Left cardiac atrium (tissue), 4 donors: ENCODE data around the gene KLF11. TPM values are rescaled to one million over a fixed set of nuclear protein-coding genes. Genes with fewer than 3 reads are reported as not detected.
"Not testable (repeated sequence)": the region's sequence is repeated elsewhere in the genome, so short reads cannot be mapped to it uniquely, and the experiment has no call there.

Source experiments
- ATAC-seq, 2 donors: fragments of 200-7000 bp; cut with Tn5 transposase; one replicate each; pipeline ENCODE4 v1.9.1; 2020; ENCODE audit warnings: mild to moderate bottlenecking in 2 of 2, moderate library complexity in 2 of 2
- DNase-seq: peaks from one replicate; pipeline ENCODE4 v3.0.0-alpha.2; 2020
- intact Hi-C, 2 donors: fragments of 100-400 bp; cut with DNase I; formaldehyde crosslinking; loops; one replicate each; pipeline versions ENCODE4 v1.14.1 to v1.15.1; 2022 to 2023
- total RNA-seq, 2 donors: library from RNA; stranded (reverse); fragmentation: NEBNext Ultra II Directional; extraction: Animal tissue kit (Norgen Biotek cat#: 25700); gene quantifications; one replicate each; pipeline ENCODE4 v1.2.1, GENCODE V29; 2021
- donor health status: DM: no; HTN: yes; CAD: no.
- donor health status: DM: no; HTN: yes; CAD: no; lungs with severe emphysema.
- donor health status: DM: yes; HTN: yes; CAD: no.
- donor health status: Dilated cardiomyopathy.

Gene KLF11
- total RNA-seq, 2 donors from 2014 or later: 21.7 to 32.0 TPM

DNA sequence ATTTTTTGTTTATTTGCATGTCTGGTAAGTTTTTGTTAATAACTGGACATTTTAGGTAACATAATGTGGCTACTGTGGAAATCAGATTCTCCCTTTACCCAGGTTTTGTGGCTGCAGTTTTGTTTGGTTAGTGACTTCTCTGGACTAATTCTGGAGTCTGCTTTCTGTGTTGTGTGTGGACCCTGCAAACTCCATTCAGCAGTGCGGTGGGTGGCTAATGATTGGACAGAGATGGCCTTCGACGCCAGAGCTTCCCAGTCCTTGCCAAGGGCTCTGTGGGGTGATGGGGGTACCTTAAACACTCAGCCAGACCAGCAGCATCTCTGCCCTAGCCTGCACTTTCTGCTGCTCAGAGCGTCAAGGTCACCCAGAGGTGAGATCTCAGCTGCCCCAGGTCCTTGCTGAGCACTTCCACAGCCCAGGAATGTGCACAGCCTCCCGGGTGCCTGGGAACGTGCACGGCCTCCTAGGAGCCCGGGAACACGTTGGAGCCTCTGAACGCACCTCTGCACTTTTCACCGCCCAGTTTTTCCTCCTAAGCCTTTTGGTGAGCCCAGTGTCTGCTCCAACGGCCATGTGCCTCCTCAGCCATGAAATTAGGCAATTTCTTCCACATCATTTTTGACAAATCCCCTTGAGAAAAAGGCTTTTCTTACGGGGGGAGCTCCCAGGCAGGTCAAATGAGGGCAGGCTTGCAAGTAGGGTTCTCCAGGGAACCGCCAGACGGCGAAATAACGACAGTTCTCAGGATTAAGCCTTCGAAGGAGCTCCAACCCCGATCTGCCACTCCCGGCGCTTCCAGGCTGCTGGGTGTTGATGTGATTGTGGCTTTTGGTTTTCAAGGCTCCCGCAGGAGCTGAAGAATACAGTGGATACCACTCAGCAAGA, 35.2 kb upstream of the KLF11 start:
- intact Hi-C loops: no loop called here
- ATAC-seq (peak in 1 of 2 donors; percentile 23), DNase-seq (no peak)

DNA sequence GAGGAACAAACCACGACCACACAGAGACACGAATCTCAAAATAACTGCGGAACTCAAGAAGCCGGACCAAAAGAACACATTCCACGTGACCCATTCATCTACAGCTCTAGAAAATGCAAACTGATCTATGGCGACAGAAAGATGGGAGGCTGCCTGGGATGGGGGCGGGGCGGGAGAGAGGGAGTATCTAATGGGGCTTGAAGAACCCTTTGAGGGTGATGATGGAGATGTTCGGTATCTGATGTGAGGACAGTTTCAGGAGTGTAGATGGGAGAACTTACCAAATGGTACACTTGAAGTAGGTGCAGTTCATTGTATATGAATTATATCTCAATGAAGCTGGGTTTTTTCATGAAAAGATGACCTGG, 34.6 kb upstream of the KLF11 start:
- intact Hi-C loops: no loop called here
- DNase-seq (no peak), ATAC-seq (no peak)

DNA sequence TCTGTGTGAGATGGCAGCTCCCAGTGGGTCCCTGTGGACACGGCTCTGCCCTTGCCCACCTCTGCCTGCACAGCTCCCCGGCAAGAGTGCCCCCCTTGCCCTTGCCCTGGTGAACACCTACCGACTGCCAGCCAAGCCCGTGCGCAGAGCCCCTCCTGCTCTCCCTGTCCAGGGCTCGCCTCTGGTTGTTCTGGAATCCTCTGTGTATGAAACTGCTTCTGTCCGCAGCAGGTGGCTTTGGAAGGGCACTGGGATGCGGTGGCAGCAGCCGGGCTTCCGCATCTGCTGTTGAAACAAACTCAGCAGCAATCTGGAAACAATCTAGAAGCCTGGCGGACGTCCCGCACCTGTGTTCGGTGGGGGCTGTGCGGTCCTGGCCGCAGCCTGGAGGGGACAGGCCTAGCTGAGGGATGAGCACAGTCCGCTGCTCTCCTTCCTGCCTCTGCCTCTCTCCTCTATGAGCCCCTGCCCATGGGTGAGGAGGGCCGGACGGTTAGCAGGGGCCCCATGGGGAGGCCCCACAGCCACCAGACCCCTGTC, 34.0 kb upstream of the KLF11 start:
- ATAC-seq (no peak), DNase-seq (no peak)
- intact Hi-C loops: no loop called here

DNA sequence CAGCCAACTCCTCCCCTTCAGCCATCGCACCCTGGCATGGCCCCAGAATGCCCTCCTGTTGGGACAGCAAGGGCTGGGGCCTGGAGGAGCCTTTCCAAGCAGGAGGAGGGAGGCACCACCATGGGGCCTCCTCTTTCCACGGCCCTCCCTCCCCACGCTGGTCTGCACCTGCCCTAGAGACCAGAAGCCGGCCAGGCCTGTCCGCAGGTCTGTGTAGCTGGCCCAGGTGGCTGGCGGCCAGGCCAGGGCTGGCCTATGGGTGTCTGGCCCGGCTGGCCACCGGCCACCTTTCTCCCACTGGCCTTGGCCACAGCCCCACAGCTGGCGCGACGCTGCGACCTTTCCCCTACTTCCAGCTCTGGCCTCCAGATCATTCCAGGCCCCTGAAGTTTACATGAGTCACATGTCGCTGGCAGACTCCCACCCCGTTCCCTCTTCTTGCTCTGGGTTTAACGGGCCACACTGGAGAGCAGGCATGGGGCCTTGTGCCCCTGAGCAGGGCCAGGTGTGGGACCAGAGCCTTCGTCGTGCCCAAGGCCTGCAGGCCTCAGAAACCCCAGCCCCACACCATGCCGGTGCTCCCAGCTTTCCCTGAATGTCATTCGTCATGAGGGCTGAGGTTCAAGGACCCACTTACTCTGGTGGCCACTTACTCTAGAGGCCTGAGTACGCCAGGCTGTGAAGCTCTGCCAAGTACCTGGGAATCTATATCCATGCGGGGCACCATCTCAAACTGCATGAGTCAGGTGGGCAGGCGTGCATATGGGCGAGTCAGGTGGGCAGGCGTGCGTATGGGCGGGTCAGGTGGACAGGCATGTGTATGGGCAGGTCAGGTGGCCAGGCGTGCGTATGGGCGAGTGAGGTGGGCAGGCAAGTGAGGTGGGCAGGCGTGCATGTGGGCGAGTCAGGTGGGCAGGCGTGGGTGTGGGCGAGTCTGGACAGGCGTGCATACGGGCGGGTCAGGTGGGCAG, 33.3 kb upstream of the KLF11 start:
- intact Hi-C loops: no loop called here
- DNase-seq: peak; percentile 90

DNA sequence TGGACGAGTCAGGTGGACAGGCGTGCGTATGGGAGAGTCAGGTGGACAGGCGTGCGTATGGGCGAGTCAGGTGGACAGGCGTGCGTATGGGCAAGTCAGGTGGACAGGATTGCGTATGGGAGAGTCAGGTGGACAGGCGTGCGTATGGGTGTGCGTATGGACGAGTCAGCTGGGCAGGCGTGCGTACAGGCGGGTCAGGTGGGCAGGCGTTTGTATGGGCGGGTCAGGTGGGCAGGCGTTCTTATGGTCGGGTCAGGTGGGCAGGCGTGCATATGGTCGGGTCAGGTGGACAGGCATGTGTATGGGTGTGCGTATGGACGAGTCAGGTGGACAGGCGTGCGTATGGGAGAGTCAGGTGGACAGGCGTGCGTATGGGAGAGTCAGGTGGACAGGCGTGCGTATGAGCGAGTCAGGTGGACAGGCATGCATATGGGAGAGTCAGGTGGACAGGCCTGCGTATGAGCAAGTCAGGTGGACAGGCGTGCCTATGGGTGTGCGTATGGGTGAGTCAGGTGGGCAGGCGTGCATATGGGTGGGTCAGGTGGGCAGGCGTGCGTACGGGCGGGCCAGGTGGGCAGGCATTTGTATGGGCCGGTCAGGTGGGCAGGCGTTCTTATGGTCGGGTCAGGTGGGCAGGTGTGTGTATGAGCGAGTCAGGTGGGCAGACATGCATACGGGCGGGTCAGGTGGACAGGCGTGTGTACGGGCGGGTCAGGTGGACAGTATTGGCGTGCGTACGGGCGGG, 32.3 kb upstream of the KLF11 start:
- ATAC-seq, intact Hi-C loops, DNase-seq: not testable (repeated sequence)

More for the DNA sequence above, 33.3 kb upstream of the KLF11 start:
- ATAC-seq: peak; percentile 79 to 81

DNA sequence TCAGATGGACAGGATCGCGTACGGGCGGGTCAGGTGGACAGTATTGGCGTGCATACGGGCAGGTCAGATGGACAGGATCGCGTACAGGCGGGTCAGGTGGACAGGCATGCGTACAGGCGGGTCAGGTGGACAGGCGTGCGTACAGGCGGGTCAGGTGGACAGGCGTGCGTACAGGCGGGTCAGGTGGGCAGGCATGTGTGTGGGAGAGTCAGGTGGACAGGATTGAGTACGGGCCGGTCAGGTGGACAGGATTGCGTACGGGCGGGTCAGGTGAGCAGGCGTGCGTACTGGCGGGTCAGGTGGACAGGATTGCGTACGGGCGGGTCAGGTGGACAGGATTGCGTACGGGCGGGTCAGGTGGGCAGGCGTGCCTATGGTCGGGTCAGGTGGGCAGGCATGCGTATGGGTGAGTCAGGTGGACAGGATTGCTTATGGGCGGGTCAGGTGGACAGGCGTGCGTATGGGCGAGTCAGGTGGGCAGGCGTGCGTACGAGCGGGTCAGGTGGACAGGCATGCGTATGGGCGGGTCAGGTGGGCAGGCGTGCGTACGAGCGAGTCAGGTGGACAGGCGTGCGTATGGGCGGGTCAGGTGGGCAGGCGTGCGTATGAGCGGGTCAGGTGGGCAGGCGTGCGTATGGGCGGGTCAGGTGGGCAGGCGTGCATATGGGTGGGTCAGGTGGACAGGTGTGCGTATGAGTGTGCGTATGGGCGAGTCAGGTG, 31.6 kb upstream of the KLF11 start:
- DNase-seq, intact Hi-C loops, ATAC-seq: not testable (repeated sequence)

DNA sequence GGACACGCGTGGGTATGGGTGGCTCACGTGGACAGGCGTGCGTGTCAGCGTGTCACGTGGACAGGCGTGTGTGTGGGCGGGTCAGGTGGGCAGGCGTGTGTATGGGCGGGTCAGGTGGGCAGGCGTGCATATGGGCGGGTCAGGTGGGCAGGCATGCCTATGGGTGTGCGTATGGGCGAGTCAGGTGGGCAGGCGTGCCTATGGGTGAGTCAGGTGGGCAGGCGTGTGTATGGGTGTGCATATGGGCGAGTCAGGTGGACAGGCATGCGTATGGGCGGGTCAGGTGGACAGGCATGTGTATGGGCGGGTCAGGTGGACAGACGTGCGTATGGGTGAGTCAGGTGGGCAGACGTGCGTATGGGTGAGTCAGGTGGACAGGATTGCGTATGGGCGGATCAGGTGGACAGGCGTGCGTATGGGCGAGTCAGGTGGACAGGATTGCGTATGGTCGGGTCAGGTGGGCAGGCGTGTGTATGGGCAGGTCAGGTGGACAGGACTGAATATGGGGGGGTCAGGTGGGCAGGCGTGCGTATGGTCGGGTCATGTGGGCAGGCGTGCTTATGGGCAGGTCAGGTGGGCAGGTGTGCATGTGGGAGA, 30.9 kb upstream of the KLF11 start:
- ATAC-seq, intact Hi-C loops, DNase-seq: not testable (repeated sequence)

DNA sequence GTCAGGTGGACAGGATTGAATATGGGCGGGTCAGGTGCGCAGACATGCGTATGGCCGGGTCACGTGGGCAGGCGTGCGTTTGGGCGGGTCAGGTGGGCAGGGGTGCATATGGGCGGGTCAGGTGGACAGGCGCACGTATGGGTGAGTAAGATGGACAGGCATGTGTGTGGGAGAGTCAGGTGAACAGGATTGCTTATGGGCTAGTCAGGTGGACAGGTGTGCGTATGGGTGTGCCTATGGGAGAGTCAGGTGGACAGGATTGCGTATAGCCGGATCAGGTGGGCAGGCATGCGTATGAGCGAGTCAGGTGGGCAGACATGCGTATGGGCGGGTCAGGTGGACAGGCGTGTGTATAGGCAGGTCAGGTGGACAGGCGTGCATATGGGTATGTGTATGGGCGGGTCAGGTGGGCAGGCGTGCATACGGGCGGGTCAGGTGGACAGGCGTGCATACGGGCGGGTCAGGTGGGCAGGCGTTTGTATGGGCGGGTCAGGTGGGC, 30.3 kb upstream of the KLF11 start:
- DNase-seq (no peak), ATAC-seq (no peak)
- intact Hi-C loops: no loop called here

DNA sequence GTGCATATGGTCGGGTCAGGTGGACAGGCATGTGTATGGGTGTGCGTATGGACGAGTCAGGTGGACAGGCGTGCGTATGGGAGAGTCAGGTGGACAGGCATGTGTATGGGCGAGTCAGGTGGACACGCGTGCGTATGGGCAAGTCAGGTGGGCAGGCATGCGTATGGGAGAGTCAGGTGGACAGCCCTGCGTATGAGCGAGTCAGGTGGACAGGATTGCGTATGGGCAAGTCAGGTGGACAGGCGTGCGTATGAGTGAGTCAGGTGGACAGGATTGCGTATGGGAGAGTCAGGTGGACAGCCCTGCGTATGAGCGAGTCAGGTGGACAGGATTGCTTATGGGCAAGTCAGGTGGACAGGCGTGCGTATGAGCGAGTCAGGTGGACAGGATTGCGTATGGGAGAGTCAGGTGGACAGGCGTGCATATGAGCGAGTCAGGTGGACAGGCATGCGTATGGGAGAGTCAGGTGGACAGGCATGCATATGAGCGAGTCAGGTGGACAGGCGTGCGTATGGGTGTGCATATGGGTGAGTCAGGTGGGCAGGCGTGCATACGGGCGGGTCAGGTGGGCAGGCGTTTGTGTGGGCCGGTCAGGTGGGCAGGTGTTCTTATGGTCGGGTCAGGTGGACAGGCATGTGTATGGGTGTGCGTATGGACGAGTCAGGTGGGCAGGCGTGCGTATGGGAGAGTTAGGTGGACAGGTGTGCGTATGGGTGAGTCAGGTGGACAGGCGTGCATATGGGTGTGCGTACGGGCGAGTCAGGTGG, 29.5 kb upstream of the KLF11 start:
- intact Hi-C loops, ATAC-seq, DNase-seq: not testable (repeated sequence)

DNA sequence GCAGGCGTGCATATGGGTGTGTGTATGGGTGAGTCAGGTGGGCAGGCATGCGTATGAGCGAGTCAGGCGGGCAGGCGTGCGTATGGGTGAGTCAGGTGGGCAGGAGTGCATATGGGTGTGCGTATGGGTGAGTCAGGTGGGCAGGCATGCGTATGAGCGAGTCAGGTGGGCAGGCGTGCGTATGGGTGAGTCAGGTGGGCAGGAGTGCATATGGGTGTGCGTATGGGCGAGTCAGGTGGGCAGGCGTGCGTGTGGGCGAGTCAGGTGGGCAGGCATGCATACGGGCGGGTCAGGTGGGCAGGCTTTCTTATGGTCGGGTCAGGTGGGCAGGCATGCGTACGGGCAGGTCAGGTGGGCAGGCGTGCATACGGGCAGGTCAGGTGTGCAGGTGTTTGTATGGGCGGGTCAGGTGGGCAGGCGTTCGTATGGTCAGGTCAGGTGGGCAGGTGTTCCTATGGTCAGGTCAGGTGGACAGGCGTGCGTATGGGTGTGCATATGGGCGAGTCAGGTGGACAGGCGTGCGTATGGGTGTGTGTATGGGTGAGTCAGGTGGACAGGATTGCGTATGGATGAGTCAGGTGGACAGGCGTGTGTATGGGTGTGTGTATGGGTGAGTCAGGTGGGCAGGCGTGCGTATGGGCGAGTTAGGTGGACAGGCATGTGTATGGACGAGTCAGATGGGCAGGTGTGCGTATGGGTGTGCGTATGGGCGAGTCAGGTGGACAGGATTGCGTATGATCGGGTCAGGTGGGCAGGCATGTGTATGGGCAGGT, 28.7 kb upstream of the KLF11 start:
- intact Hi-C loops: no loop called here
- DNase-seq (no peak), ATAC-seq (no peak)

DNA sequence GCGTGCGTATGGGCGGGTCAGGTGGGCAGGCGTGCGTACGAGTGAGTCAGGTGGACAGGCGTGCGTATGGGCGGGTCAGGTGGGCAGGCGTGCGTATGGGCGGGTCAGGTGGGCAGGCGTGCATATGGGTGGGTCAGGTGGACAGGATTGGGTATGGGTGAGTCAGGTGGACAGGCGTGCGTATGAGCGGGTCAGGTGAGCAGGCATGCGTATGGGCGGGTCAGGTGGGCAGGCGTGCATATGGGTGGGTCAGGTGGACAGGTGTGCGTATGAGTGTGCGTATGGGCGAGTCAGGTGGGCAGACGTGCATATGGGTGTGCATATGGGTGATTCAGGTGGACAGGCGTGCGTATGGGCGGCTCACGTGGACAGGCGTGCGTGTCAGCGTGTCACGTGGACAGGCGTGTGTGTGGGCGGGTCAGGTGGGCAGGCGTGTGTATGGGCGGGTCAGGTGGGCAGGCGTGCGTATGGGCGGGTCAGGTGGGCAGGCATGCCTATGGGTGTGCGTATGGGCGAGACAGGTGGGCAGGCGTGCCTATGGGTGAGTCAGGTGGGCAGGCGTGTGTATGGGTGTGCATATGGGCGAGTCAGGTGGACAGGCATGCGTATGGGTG, 27.9 kb upstream of the KLF11 start:
- intact Hi-C loops, DNase-seq, ATAC-seq: not testable (repeated sequence)

DNA sequence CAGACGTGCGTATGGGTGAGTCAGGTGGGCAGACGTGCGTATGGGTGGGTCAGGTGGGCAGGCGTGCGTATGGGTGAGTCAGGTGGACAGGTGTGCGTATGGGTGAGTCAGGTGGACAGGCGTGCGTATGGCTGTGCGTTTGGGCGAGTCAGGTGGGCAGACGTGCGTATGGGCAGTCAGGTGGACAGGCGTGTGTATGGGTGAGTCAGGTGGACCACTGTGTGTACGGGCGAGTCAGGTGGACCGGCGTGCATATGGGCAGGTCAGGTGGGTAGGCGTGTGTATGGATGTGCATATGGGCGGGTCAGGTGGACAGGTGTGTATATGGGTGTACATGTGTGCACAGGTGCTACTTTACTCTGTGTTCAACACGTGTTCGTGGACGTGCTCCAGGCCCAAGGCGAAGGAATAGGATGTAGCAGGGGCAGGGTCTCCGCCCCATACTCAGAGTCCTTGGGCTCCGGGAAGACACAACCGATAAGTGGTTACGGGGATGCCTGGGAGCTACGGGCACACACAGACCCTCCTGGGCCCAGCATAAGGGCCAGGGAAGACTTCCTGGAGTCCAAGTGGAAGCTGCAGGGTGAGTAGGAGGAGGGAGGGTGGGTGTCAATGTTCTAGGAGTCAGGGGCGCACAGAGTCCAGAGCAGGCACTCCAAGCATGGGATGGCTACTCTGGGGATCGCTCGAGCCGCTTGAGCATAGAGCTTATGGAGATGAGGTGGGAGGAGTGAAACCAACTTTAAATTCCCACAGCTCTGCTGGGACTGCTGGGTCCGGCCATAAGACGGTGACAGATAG, 27.1 kb upstream of the KLF11 start:
- no peak for DNase-seq

DNA sequence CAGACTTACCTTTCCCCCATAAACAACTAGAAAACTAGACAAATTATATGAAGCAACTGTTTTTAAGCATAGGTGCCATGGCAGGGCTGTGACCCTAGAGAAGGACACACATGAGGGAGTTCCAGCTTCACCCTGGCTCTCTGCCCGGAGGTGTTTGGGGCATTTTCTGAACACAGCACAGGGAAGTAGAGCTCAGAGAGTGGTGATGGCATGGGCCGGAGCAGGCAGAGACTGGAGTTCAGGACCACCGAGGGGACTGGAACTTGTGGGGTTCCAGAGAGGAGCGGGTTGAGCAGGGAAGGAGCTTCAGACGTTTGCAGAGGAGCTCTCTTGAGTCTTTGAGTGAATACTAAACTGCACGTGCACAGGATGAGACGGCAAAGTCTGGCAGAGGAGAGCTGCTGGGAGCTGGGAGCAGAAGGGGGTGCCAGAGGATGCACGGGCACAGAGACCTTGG, 26.5 kb upstream of the KLF11 start:
- intact Hi-C loops: no loop called here
- ATAC-seq (no peak), DNase-seq (no peak)

More for the DNA sequence above, 27.1 kb upstream of the KLF11 start:
- no peak for ATAC-seq
- intact Hi-C loops: no loop called here

DNA sequence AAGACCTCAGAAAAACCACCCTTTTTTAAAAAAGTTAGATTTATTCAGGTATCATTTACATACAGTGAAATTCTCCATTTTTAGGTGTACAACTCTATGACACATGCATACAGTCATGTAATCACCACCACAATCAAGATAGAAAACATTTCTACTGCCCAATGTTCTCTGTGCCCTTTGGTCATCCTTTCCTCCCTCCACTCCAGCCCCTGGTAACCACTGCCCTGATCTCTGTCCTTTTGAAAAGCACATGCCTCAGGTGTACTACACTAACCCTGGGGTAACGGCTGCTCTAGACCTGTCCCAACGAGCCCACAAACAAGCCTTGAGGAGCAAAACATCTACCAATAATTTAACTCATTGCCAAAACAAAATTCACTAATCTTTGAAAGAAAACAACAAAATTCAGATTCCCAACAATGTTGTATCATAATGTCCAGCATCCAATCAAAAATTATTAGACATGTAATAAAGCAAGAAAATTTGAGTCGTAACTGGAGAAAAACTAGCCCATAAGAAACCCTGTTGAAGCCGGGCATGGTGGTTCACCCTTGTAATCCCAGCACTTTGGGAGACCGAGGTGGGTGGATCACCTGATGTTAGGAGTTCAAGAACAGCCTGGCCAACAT, 25.9 kb upstream of the KLF11 start:
- intact Hi-C loops: no loop called here
- no peak for DNase-seq
- no peak for ATAC-seq
